Measurements from ENCODE around the gene TAS2R9. TPM values are rescaled to one million over a fixed set of nuclear protein-coding genes. Genes with fewer than 3 reads are reported as not detected.

Gene TAS2R9, protein sequence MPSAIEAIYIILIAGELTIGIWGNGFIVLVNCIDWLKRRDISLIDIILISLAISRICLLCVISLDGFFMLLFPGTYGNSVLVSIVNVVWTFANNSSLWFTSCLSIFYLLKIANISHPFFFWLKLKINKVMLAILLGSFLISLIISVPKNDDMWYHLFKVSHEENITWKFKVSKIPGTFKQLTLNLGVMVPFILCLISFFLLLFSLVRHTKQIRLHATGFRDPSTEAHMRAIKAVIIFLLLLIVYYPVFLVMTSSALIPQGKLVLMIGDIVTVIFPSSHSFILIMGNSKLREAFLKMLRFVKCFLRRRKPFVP
- total RNA-seq (ENCODE audit: unreplicated experiment): not detected
- long read RNA-seq: 0 reads

DNA sequence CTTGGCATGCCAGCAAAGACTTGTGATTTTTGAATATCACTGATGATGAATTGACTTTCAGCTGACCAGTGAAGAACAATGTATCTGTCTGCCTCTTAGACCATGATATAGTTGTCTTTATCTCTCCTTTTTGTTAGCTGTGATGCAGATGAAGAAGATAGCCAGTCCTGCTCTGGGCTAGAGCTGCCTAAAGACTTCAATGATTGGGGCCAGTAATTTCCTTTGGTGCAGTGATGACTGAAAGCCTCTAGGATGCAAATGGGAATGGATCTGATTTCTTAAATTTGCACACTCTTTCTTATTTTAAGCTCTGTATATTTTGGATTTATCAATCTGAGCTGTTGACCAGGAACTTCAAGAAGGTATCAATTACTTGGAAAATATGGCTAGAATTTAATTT is at the start of gene TAS2R9:
Gene TAS2R9, minus strand, starts transcription at position 101 of the 400 bp plus-strand sequence. Its CDS starts 93 bp downstream, at position 8.
- H3K4me3 Mint-ChIP-seq (ENCODE audit: unreplicated experiment): no peak within 1 kb of the TSS
- no peaks in the 10 kb centered on the region for H3K9me3 Mint-ChIP-seq (ENCODE audit: unreplicated experiment)
- H3K27ac Mint-ChIP-seq (ENCODE audit: unreplicated experiment): no peak within 1 kb of the TSS
- H3K36me3 Mint-ChIP-seq (ENCODE audit: unreplicated experiment): no peaks in the 10 kb centered on the region
- no peaks in the 10 kb centered on the region for H3K4me1 Mint-ChIP-seq (ENCODE audit: low read depth, unreplicated experiment)
- H3K27me3 Mint-ChIP-seq (ENCODE audit: unreplicated experiment): no peaks in the 10 kb centered on the region
- DNase-seq: no peak
- TF ChIP-seq, protein P1, sequence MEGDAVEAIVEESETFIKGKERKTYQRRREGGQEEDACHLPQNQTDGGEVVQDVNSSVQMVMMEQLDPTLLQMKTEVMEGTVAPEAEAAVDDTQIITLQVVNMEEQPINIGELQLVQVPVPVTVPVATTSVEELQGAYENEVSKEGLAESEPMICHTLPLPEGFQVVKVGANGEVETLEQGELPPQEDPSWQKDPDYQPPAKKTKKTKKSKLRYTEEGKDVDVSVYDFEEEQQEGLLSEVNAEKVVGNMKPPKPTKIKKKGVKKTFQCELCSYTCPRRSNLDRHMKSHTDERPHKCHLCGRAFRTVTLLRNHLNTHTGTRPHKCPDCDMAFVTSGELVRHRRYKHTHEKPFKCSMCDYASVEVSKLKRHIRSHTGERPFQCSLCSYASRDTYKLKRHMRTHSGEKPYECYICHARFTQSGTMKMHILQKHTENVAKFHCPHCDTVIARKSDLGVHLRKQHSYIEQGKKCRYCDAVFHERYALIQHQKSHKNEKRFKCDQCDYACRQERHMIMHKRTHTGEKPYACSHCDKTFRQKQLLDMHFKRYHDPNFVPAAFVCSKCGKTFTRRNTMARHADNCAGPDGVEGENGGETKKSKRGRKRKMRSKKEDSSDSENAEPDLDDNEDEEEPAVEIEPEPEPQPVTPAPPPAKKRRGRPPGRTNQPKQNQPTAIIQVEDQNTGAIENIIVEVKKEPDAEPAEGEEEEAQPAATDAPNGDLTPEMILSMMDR (IDR thresholded peaks at IDR 0.05; ENCODE audit: partially characterized antibody, unreplicated experiment): no peak

DNA sequence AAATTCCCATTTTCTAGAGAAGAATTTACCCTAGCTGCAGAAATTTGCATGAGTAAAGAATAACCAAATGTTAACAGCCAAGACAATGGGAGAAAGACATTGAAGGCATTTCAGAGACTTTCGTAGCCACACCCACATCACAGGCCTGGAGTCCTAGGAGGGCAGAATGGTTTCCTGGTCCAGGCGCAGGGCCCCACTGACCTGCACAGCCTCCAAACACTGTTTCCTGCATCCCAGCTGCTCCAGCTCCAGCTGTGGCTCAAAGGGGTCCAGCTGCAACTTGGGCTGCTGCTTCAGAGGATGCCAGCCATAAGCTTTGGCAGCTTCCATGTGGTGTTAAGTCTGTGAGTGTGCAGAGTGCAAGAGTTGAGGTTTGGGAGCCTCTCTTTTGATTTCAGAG is 45.8 kb upstream of the TAS2R9 start:
- H3K9me3 Mint-ChIP-seq (ENCODE audit: unreplicated experiment): peaks cover 22% of the 10 kb centered on the region
- no peak for DNase-seq
- peaks cover 3% of the 10 kb centered on the region for H3K4me1 Mint-ChIP-seq (ENCODE audit: low read depth, unreplicated experiment)
- no peak overlapping the region for H3K4me3 Mint-ChIP-seq (ENCODE audit: unreplicated experiment)
- peaks cover 2% of the 10 kb centered on the region for H3K27me3 Mint-ChIP-seq (ENCODE audit: unreplicated experiment)
- H3K27ac Mint-ChIP-seq (ENCODE audit: unreplicated experiment): no peak overlapping the region
- peaks cover 32% of the 10 kb centered on the region for H3K36me3 Mint-ChIP-seq (ENCODE audit: unreplicated experiment)
- TF ChIP-seq, protein P1 (IDR thresholded peaks at IDR 0.05; ENCODE audit: partially characterized antibody, unreplicated experiment): no peak

GRCh38 chr12:10853776-10854175 is 43.8 kb upstream of the TAS2R9 start:
- Mint-ChIP-seq H3K4me3 (ENCODE audit: unreplicated experiment) (no peak overlapping the region), H3K9me3 (ENCODE audit: unreplicated experiment) (peaks cover 18% of the 10 kb centered on the region), H3K36me3 (ENCODE audit: unreplicated experiment) (peaks cover 32% of the 10 kb centered on the region), H3K4me1 (ENCODE audit: low read depth, unreplicated experiment) (peaks cover 3% of the 10 kb centered on the region), H3K27me3 (ENCODE audit: unreplicated experiment) (peaks cover 2% of the 10 kb centered on the region), H3K27ac (ENCODE audit: unreplicated experiment) (no peak overlapping the region)
- TF ChIP-seq, protein P1 (IDR thresholded peaks at IDR 0.05; ENCODE audit: partially characterized antibody, unreplicated experiment): no peak
- peak; percentile 37 for DNase-seq

- peaks cover 13% of the 10 kb centered on the region for H3K36me3 Mint-ChIP-seq (ENCODE audit: unreplicated experiment)
- no peak overlapping the region for H3K27ac Mint-ChIP-seq (ENCODE audit: unreplicated experiment)
- no peak for DNase-seq
- peaks cover 3% of the 10 kb centered on the region for H3K4me1 Mint-ChIP-seq (ENCODE audit: low read depth, unreplicated experiment)
- peaks cover 2% of the 10 kb centered on the region for H3K27me3 Mint-ChIP-seq (ENCODE audit: unreplicated experiment)
- TF ChIP-seq, protein P1 (IDR thresholded peaks at IDR 0.05; ENCODE audit: partially characterized antibody, unreplicated experiment): no peak
- H3K9me3 Mint-ChIP-seq (ENCODE audit: unreplicated experiment): peaks cover 9% of the 10 kb centered on the region
- no peak overlapping the region for H3K4me3 Mint-ChIP-seq (ENCODE audit: unreplicated experiment)
Observed at GRCh38 chr12:10851243-10851858, 41.4 kb upstream of the TAS2R9 start.

- Mint-ChIP-seq H3K4me1 (ENCODE audit: low read depth, unreplicated experiment) (peaks cover 2% of the 10 kb centered on the region), H3K4me3 (ENCODE audit: unreplicated experiment) (no peak within 1 kb of the TSS), H3K36me3 (ENCODE audit: unreplicated experiment) (peaks cover under 1% of the 10 kb centered on the region), H3K27ac (ENCODE audit: unreplicated experiment) (no peak within 1 kb of the TSS), H3K9me3 (ENCODE audit: unreplicated experiment) (peaks cover 1% of the 10 kb centered on the region), H3K27me3 (ENCODE audit: unreplicated experiment) (no peaks in the 10 kb centered on the region)
- DNase-seq: no peak
- TF ChIP-seq, protein P1 (IDR thresholded peaks at IDR 0.05; ENCODE audit: partially characterized antibody, unreplicated experiment): no peak
Observed at GRCh38 chr12:10849425-10849878, 39.5 kb upstream of the TAS2R9 start, which contains the start of gene PRR4. Gene PRR4, minus strand, starts transcription at chr12:10849475. Its CDS starts 38 bp downstream, at chr12:10849437.
